Left renal cortex interstitium (tissue), 4 donors: ENCODE results near the gene RTP1. TPM values are rescaled to one million over a fixed set of nuclear protein-coding genes. Genes with fewer than 3 reads are reported as not detected.
"Not testable (repeated sequence)": the region's sequence is repeated elsewhere in the genome, so short reads cannot be mapped to it uniquely, and the experiment has no call there.

Experiments
- DNase-seq, 4 donors: peaks; one replicate each; pipeline ENCODE4 v3.0.0-alpha.2; 2013; ENCODE audit warnings: low read depth in 4 of 4, low spot score in 2 of 4, missing footprints in 1 of 4
- polyA plus RNA-seq, 4 donors: library from polyadenylated mRNA; unstranded; fragments of 120-200 nt; gene quantifications; one replicate each; pipeline ENCODE4 v1.2.1, GENCODE V29; 2013; ENCODE audit not compliant: insufficient read length in 4 of 4

The RTP1 gene
- polyA plus RNA-seq, 4 donors = not detected

GRCh38 chr3:187196573-187197334 lies 532 bp upstream of the RTP1 start:
- DNase-seq = no peak

GRCh38 chr3:187198490-187198889 lies 1.2 kb downstream of the RTP1 start:
- no peak for DNase-seq

- not testable (repeated sequence) for DNase-seq
Measured at GRCh38 chr3:187199463-187200050, 2.3 kb downstream of the RTP1 start.

- no peak for DNase-seq
Measured at GRCh38 chr3:187205683-187206082, 8.4 kb downstream of the RTP1 start.

- no peak for DNase-seq
Measured at GRCh38 chr3:187207062-187207461, 9.8 kb downstream of the RTP1 start.

GRCh38 chr3:187207624-187208023 lies 10.3 kb downstream of the RTP1 start:
- no peak for DNase-seq

- no peak for DNase-seq
Measured at GRCh38 chr3:187208159-187208558, 10.9 kb downstream of the RTP1 start.

GRCh38 chr3:187209491-187209890 lies 12.2 kb downstream of the RTP1 start:
- DNase-seq = no peak

GRCh38 chr3:187210091-187210490 lies 12.8 kb downstream of the RTP1 start:
- no peak for DNase-seq

- no peak for DNase-seq
Measured at GRCh38 chr3:187210545-187211327, 13.4 kb downstream of the RTP1 start.

GRCh38 chr3:187211532-187212195 lies 14.4 kb downstream of the RTP1 start:
- no peak for DNase-seq

- DNase-seq = no peak
Measured at GRCh38 chr3:187212196-187212545, 14.9 kb downstream of the RTP1 start.

GRCh38 chr3:187212705-187213104 lies 15.4 kb downstream of the RTP1 start:
- no peak for DNase-seq

- peak in 2 of 4 donors; percentile 29 to 34 for DNase-seq
Measured at GRCh38 chr3:187213616-187214015, 16.3 kb downstream of the RTP1 start.

- no peak for DNase-seq
Measured at GRCh38 chr3:187215460-187215859, 18.2 kb downstream of the RTP1 start.

GRCh38 chr3:187222801-187223200 lies 25.5 kb downstream of the RTP1 start:
- DNase-seq = no peak

- DNase-seq = peak in 1 of 4 donors; percentile 7
Measured at GRCh38 chr3:187223799-187224198, 26.5 kb downstream of the RTP1 start.

- DNase-seq = no peak
Measured at GRCh38 chr3:187227658-187228258, 30.5 kb downstream of the RTP1 start.

- no peak for DNase-seq
Measured at GRCh38 chr3:187228740-187229139, 31.5 kb downstream of the RTP1 start.

GRCh38 chr3:187230011-187230410 lies 32.7 kb downstream of the RTP1 start:
- DNase-seq = no peak

- DNase-seq = no peak
Measured at GRCh38 chr3:187236962-187237361, 39.7 kb downstream of the RTP1 start.
